Neural crest cell (in vitro differentiated cells): ENCODE measurements around the gene CCDC78. TPM values are rescaled to one million over a fixed set of nuclear protein-coding genes. Genes with fewer than 3 reads are reported as not detected.

ENCODE experiments used
- DNase-seq: peaks from one replicate; pipeline ENCODE4 v3.0.0; 2021; ENCODE audit warnings: low read depth, mixed read lengths, low spot score
- H3K27ac Mint-ChIP-seq: one replicate; pipeline ENCODE4 v1.8.0; 2021; ENCODE audit warnings: mild to moderate bottlenecking, mixed read lengths; ENCODE audit not compliant: unreplicated experiment
- H3K27me3 Mint-ChIP-seq: 2 replicates; pipeline ENCODE4 v1.8.0; 2021; ENCODE audit warnings: low read depth, mild to moderate bottlenecking, mixed read lengths
- H3K36me3 Mint-ChIP-seq: 2 replicates; pipeline ENCODE4 v1.8.0; 2021; ENCODE audit warnings: low read depth, mild to moderate bottlenecking, mixed read lengths
- H3K4me1 Mint-ChIP-seq: 2 replicates; pipeline ENCODE4 v1.8.0; 2021; ENCODE audit warnings: mixed read lengths
- H3K4me3 Mint-ChIP-seq: one replicate; pipeline ENCODE4 v1.8.0; 2021; ENCODE audit warnings: mild to moderate bottlenecking, mixed read lengths
- H3K9me3 Mint-ChIP-seq: 2 replicates; pipeline ENCODE4 v1.8.0; 2021; ENCODE audit warnings: mixed read lengths
- CTCF ChIP-seq: fragments of 200-600 bp; sonication (generic); conservative IDR thresholded peaks from 2 replicates; pipeline ENCODE4 v1.5.0; 2021; ENCODE audit warnings: antibody characterized with exemption, mild to moderate bottlenecking
- total RNA-seq: library from RNA; stranded (reverse); gene quantifications from 2 replicates; pipeline ENCODE4 v1.2.1, GENCODE V29; 2021

The CCDC78 gene
- total RNA-seq, 1 donor from 2014 or later = 7.0 TPM

GRCh38 chr16:706189-707061 is 19.8 kb downstream of the CCDC78 start:
- no peaks in the 10 kb centered on the region for H3K36me3 Mint-ChIP-seq
- no peak for TF ChIP-seq CTCF
- H3K4me1 Mint-ChIP-seq = peaks cover 12% of the 10 kb centered on the region
- no peak overlapping the region for H3K27ac Mint-ChIP-seq
- no peak for DNase-seq
- H3K9me3 Mint-ChIP-seq = no peaks in the 10 kb centered on the region
- H3K27me3 Mint-ChIP-seq = peaks cover 74% of the 10 kb centered on the region
- no peak overlapping the region for H3K4me3 Mint-ChIP-seq

- H3K36me3 Mint-ChIP-seq = no peaks in the 10 kb centered on the region
- peaks cover 12% of the 10 kb centered on the region for H3K4me1 Mint-ChIP-seq
- H3K27ac Mint-ChIP-seq = no peak within 1 kb of the TSS
- H3K27me3 Mint-ChIP-seq = peaks cover 81% of the 10 kb centered on the region
- H3K4me3 Mint-ChIP-seq = no peak within 1 kb of the TSS
- no peaks in the 10 kb centered on the region for H3K9me3 Mint-ChIP-seq
- DNase-seq = no peak
- no peak for TF ChIP-seq CTCF
Measured at GRCh38 chr16:705431-706188, 20.6 kb downstream of the CCDC78 start, which contains the start of gene FBXL16. Gene FBXL16, minus strand, starts transcription at chr16:705801. Its CDS starts 8,396 bp downstream, at chr16:697405.

DNA sequence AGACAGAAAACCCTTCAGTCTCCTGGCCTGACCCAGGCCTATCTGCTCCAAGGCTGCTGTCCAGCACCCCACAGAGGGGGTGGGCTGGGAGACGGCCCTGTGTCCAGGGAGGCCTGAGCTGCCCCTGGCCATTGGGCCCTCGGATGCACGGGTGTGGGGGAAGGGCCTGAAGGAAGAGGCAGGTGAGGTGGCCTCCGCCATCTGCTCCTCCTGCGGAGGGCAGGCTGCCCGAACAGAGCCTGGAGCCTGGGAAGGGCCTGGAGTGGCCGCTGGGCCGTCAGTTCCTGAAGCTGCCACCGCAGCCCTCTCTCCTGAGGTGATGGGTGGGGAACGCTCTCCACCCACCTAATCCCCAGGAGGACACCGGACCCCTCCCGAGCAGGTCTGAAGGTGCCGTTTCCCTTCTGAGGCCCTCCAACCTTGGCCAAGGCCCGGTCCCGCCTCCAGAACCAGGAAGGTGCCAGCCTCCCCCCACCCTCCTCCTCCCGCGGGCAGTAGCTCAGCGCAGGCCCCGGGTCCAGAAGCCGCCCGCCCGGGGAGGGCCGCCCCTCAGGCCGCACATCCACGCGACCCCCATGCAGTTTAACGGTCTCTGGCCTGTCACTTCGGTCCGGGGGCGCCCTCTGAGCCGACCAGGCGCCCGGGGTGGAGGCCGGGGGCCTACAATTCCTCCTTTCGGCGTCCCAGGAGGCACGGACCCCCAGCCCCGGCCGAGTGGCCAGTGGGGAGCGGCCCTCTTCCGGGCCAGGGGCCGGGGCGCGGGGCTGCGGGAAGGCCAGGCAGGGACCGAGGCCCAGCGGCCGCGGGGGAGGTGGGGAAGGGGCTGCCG is 21.5 kb downstream of the CCDC78 start:
- H3K36me3 Mint-ChIP-seq = no peaks in the 10 kb centered on the region
- no peak for TF ChIP-seq CTCF
- DNase-seq = no peak
- no peaks in the 10 kb centered on the region for H3K9me3 Mint-ChIP-seq
- peaks cover 84% of the 10 kb centered on the region for H3K27me3 Mint-ChIP-seq
- H3K4me1 Mint-ChIP-seq = peaks cover 6% of the 10 kb centered on the region
- H3K4me3 Mint-ChIP-seq = no peak overlapping the region
- no peak overlapping the region for H3K27ac Mint-ChIP-seq

DNA sequence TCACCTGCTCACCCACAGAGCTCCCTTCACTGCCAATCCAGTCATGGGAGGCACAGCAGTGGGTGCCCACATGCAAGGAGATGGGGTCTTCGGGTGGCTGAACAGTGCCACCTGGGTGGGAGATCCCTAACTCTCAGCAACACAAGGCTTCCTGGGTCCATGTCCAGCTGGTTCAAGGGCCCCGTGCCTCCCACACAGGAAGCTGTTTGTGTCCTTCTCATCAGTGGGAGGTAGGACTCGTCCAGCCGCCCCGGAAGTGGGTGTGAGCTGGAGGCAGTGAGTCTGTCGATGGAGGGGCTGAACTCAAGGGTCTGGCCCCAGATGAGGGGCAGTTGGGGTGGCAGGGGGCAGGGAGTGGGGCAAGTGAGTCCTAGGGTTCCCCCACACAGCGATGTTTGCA is 22.2 kb downstream of the CCDC78 start:
- Mint-ChIP-seq H3K4me1 (no peaks in the 10 kb centered on the region), H3K9me3 (no peaks in the 10 kb centered on the region), H3K36me3 (no peaks in the 10 kb centered on the region), H3K27me3 (peaks cover 84% of the 10 kb centered on the region), H3K4me3 (no peak overlapping the region), H3K27ac (no peak overlapping the region)
- TF ChIP-seq CTCF = no peak
- DNase-seq = no peak

DNA sequence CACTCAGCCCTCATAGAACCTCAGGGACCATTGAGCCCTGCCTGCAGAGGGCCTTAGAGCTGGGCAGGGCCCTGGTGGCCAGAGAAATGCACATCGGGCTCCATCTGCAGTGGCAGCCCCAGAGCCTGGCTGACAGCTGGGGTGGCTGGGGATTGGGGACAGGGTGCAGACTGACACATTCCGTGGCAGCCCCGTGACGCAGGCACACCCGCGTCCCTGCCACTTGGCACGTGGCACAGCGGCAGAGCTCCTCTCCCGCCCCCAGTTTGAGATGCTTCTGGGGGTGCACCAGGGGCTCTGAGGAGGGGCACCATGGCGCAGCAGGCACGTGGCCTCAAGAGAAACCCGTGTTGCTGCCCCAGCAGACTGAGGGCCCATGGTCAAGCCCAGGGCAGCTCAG is 22.8 kb downstream of the CCDC78 start:
- no peaks in the 10 kb centered on the region for H3K36me3 Mint-ChIP-seq
- H3K4me1 Mint-ChIP-seq = no peaks in the 10 kb centered on the region
- H3K4me3 Mint-ChIP-seq = no peak overlapping the region
- no peak for TF ChIP-seq CTCF
- no peak for DNase-seq
- H3K9me3 Mint-ChIP-seq = no peaks in the 10 kb centered on the region
- H3K27ac Mint-ChIP-seq = no peak overlapping the region
- H3K27me3 Mint-ChIP-seq = peaks cover 84% of the 10 kb centered on the region
